Measurements from ENCODE around the gene SERINC5. TPM values are rescaled to one million over a fixed set of nuclear protein-coding genes. Genes with fewer than 3 reads are reported as not detected.
"Not testable (repeated sequence)": the region's sequence is repeated elsewhere in the genome, so short reads cannot be mapped to it uniquely, and the experiment has no call there.

The SERINC5 gene
- polyA plus RNA-seq, 1 donor, result 19.1 TPM

- DNase-seq (ENCODE audit: low read depth), result no peak
Observed at GRCh38 chr5:80139466-80139972, 116.3 kb downstream of the SERINC5 start.

- no peak for DNase-seq (ENCODE audit: low read depth)
Observed at GRCh38 chr5:80138486-80138885, 117.4 kb downstream of the SERINC5 start.

GRCh38 chr5:80136798-80137197 lies 119.0 kb downstream of the SERINC5 start:
- DNase-seq (ENCODE audit: low read depth), result not testable (repeated sequence)

GRCh38 chr5:80134876-80135275 lies 121.0 kb downstream of the SERINC5 start:
- DNase-seq (ENCODE audit: low read depth), result no peak

- no peak for DNase-seq (ENCODE audit: low read depth)
Observed at GRCh38 chr5:80129146-80129545, 126.7 kb downstream of the SERINC5 start.

- DNase-seq (ENCODE audit: low read depth), result no peak
Observed at GRCh38 chr5:80128141-80128540, 127.7 kb downstream of the SERINC5 start.

GRCh38 chr5:80127116-80127552 lies 128.7 kb downstream of the SERINC5 start:
- no peak for DNase-seq (ENCODE audit: low read depth)

- DNase-seq (ENCODE audit: low read depth), result no peak
Observed at GRCh38 chr5:80125962-80126480, 129.8 kb downstream of the SERINC5 start.

GRCh38 chr5:80125022-80125961 lies 130.6 kb downstream of the SERINC5 start:
- no peak for DNase-seq (ENCODE audit: low read depth)

GRCh38 chr5:80124121-80124918 lies 131.5 kb downstream of the SERINC5 start:
- no peak for DNase-seq (ENCODE audit: low read depth)

- DNase-seq (ENCODE audit: low read depth), result no peak
Observed at GRCh38 chr5:80122579-80122978, 133.3 kb downstream of the SERINC5 start.

- no peak for DNase-seq (ENCODE audit: low read depth)
Observed at GRCh38 chr5:80119372-80119771, 136.5 kb downstream of the SERINC5 start.

GRCh38 chr5:80117446-80117845 lies 138.4 kb downstream of the SERINC5 start:
- DNase-seq (ENCODE audit: low read depth), result no peak

GRCh38 chr5:80116465-80116864 lies 139.4 kb downstream of the SERINC5 start:
- no peak for DNase-seq (ENCODE audit: low read depth)

GRCh38 chr5:80116000-80116399 lies 139.8 kb downstream of the SERINC5 start:
- no peak for DNase-seq (ENCODE audit: low read depth)

- no peak for DNase-seq (ENCODE audit: low read depth)
Observed at GRCh38 chr5:80114860-80115259, 141.0 kb downstream of the SERINC5 start.

- not testable (repeated sequence) for DNase-seq (ENCODE audit: low read depth)
Observed at GRCh38 chr5:80111376-80111990, 144.4 kb downstream of the SERINC5 start.

GRCh38 chr5:80109646-80110478 lies 146.0 kb downstream of the SERINC5 start:
- DNase-seq (ENCODE audit: low read depth), result no peak

- DNase-seq (ENCODE audit: low read depth), result no peak
Observed at GRCh38 chr5:80106916-80107315, 148.9 kb downstream of the SERINC5 start.

- no peak for DNase-seq (ENCODE audit: low read depth)
Observed at GRCh38 chr5:80105698-80106439, 150.0 kb downstream of the SERINC5 start.

Data from forelimb muscle (tissue), 1 donor.